B cell (primary cell): ENCODE data around the gene RBMS3.

ENCODE experiments used
- CTCF ChIP-seq: fragments of 200-600 bp; IDR thresholded peaks from one replicate; pipeline ENCODE4 v1.8.0; 2022; ENCODE audit warnings: antibody characterized with exemption, mild to moderate bottlenecking
- EZH2 ChIP-seq: IDR thresholded peaks from 2 replicates; pipeline ENCODE4 v1.6.1; 2012; ENCODE audit warnings: borderline replicate concordance, low read depth, mild to moderate bottlenecking, moderate library complexity, low read length; ENCODE audit not compliant: insufficient read depth, poor library complexity, severe bottlenecking

GRCh38 chr3:29247088-29247745, 33.7 kb upstream of the RBMS3 start:
- TF ChIP-seq CTCF (no peak), EZH2 (no peak)
